ENCODE data around the gene SH2D7.

GRCh38 chr15:78092261-78093041 lies at the start of gene SH2D7:
- TF ChIP-seq CTCF (IDR thresholded peaks at IDR 0.05; ENCODE audit: insufficient read depth, low read length, poor library complexity, severe bottlenecking) (no peak), EZH2phosphoT487 (conservative IDR thresholded peaks at IDR 0.05; ENCODE audit: low read length) (no peak)
